HepG2 (cell line): ENCODE data around the gene RPL3. TPM values are rescaled to one million over a fixed set of nuclear protein-coding genes. Genes with fewer than 3 reads are reported as not detected.

Source experiments
- ARID5B ChIP-seq: IDR thresholded peaks from 2 replicates; pipeline ENCODE4 v1.4.0; 2020; ENCODE audit warnings: mild to moderate bottlenecking, missing genetic modification reagents
- DNMT1 ChIP-seq: sonication (generic); formaldehyde crosslinking; IDR thresholded peaks from 2 replicates; pipeline ENCODE4 v1.5.1; 2020; ENCODE audit warnings: mild to moderate bottlenecking, missing genetic modification reagents
- HMG20B ChIP-seq: conservative IDR thresholded peaks from 2 replicates; pipeline ENCODE4 v1.6.1; 2016; ENCODE audit warnings: missing genetic modification reagents, missing compliant biosample characterization
- IRF1 ChIP-seq: sonication (generic); formaldehyde crosslinking; IDR thresholded peaks from 2 replicates; pipeline ENCODE4 v1.4.0; 2020; ENCODE audit warnings: low read depth, mild to moderate bottlenecking, missing genetic modification reagents
- IRX3 ChIP-seq: sonication (generic); formaldehyde crosslinking; IDR thresholded peaks from 2 replicates; pipeline ENCODE4 v1.8.1; 2023; ENCODE audit warnings: mild to moderate bottlenecking, low read depth, missing genetic modification reagents, borderline replicate concordance
- ISX ChIP-seq: sonication (generic); formaldehyde crosslinking; conservative IDR thresholded peaks from 2 replicates; pipeline ENCODE4 v1.5.0; 2020; ENCODE audit warnings: missing genetic modification reagents
- POLR2A ChIP-seq, 2 experiments: IDR thresholded peaks; 2 replicates each; pipeline ENCODE4 v1.6.1; 2011; ENCODE audit warnings: low read depth in 2 of 2, low read length in 2 of 2, mild to moderate bottlenecking in 1 of 2, moderate library complexity in 1 of 2; ENCODE audit not compliant: insufficient read depth in 1 of 2
- RBFOX2 ChIP-seq: fragments of 200-400 bp; formaldehyde crosslinking; IDR thresholded peaks from 2 replicates; pipeline ENCODE4 v1.6.1; 2017; ENCODE audit warnings: low read depth, mild to moderate bottlenecking, low read length
- ZBTB14 ChIP-seq: sonication (generic); formaldehyde crosslinking; IDR thresholded peaks from 2 replicates; pipeline ENCODE4 v1.4.0; 2020; ENCODE audit warnings: missing genetic modification reagents
- ZBTB4 ChIP-seq: sonication (generic); formaldehyde crosslinking; IDR thresholded peaks from 2 replicates; pipeline ENCODE4 v1.4.0; 2020; ENCODE audit warnings: missing genetic modification reagents, mild to moderate bottlenecking, borderline replicate concordance
- ZNF160 ChIP-seq: sonication (generic); formaldehyde crosslinking; IDR thresholded peaks from 2 replicates; pipeline ENCODE4 v1.8.0; 2022; ENCODE audit warnings: mild to moderate bottlenecking, inconsistent platforms, missing genetic modification reagents
- ZNF264 ChIP-seq: sonication (generic); formaldehyde crosslinking; IDR thresholded peaks from 2 replicates; pipeline ENCODE4 v1.4.0; 2020; ENCODE audit warnings: missing genetic modification reagents
- ZNF552 ChIP-seq: sonication (generic); formaldehyde crosslinking; IDR thresholded peaks from 2 replicates; pipeline ENCODE4 v1.9.0; 2022; ENCODE audit warnings: missing genetic modification reagents, mild to moderate bottlenecking, borderline replicate concordance
- ZNF704 ChIP-seq: sonication (generic); formaldehyde crosslinking; IDR thresholded peaks from 2 replicates; pipeline ENCODE4 v1.8.1; 2023; ENCODE audit warnings: mild to moderate bottlenecking, inconsistent platforms, moderate library complexity, missing genetic modification reagents, borderline replicate concordance
- ZNF761 ChIP-seq: sonication (generic); formaldehyde crosslinking; conservative IDR thresholded peaks from 2 replicates; pipeline ENCODE4 v1.4.0; 2020; ENCODE audit warnings: mild to moderate bottlenecking, missing genetic modification reagents
- ZNF800 ChIP-seq: sonication (generic); formaldehyde crosslinking; IDR thresholded peaks from 2 replicates; pipeline ENCODE4 v1.4.0; 2020; ENCODE audit warnings: missing genetic modification reagents
- polyA plus RNA-seq, 8 experiments: library from polyadenylated mRNA; depleted of rRNA in 3 of 8; stranded (reverse) in 7 of 8; unstranded in 1 of 8; fragments of >200 nt; fragmentation: Illumina TruSeq in 4 of 8; extraction: Trizol in 4 of 8; gene quantifications; 2 replicates each; pipeline versions ENCODE4 v1.2.1 to v1.2.3, GENCODE V29; 2011 to 2016; ENCODE audit warnings: low read depth in 4 of 8, missing spikeins in 1 of 8, mixed read lengths in 1 of 8; ENCODE audit not compliant: insufficient read depth in 1 of 8
- total RNA-seq, 5 experiments: library from RNA; depleted of rRNA; stranded (reverse); fragments of >200 nt; fragmentation: Illumina TruSeq; extraction: Trizol; gene quantifications; 2 replicates each; pipeline ENCODE4 v1.2.3, GENCODE V29; 2016; ENCODE audit warnings: low read depth in 1 of 5

RPL3 gene
- total and polyA plus RNA-seq, 2 of the 13 experiments (the other 11 are each of a cell fraction or from before 2014, with no cell fraction given) = 1,051 to 3,279 TPM

GRCh38 chr22:39303892-39304671 is 15.3 kb downstream of the RPL3 start (continued):
- TF ChIP-seq IRF1 (CRISPR knock-in tag) (no peak), POLR2A (IDR thresholded peaks at IDR 0.05; ENCODE audit: insufficient read depth in 1 of 2, low read depth in 2 of 2, low read length in 2 of 2) (no peak), DNMT1 (CRISPR knock-in tag) (no peak), RBFOX2 (no peak), ISX (no peak), ZNF552 (CRISPR knock-in tag) (no peak), ZNF800 (CRISPR knock-in tag) (no peak), ZNF160 (CRISPR knock-in tag) (no peak), ZNF264 (CRISPR knock-in tag) (no peak), ZBTB4 (no peak), HMG20B (CRISPR knock-in tag) (no peak), IRX3 (CRISPR knock-in tag) (no peak), ZNF704 (CRISPR knock-in tag) (no peak), ZNF761 (CRISPR knock-in tag) (no peak), ARID5B (CRISPR knock-in tag) (no peak), ZBTB14 (CRISPR knock-in tag) (no peak)
